HG03280 (cell line): ENCODE results near the gene SMAD6.

Experiments used
- ATAC-seq: cut with Tn5 transposase; IDR thresholded peaks from one replicate; pipeline ENCODE4 v1.9.1; 2021; ENCODE audit warnings: mild to moderate bottlenecking, moderate library complexity; ENCODE audit not compliant: unreplicated experiment

The SMAD6 gene

GRCh38 chr15:66786708-66787488 lies 84.9 kb downstream of the SMAD6 start:
- no peak for ATAC-seq

- no peak for ATAC-seq
Measured at GRCh38 chr15:66787489-66787871, 85.4 kb downstream of the SMAD6 start.

GRCh38 chr15:66788024-66788423 lies 86.0 kb downstream of the SMAD6 start:
- ATAC-seq: no peak

- no peak for ATAC-seq
Measured at GRCh38 chr15:66789029-66790025, 87.3 kb downstream of the SMAD6 start.

- no peak for ATAC-seq
Measured at GRCh38 chr15:66795851-66796250, 93.8 kb downstream of the SMAD6 start.

GRCh38 chr15:66796343-66796742 lies 94.3 kb downstream of the SMAD6 start:
- no peak for ATAC-seq

- no peak for ATAC-seq
Measured at GRCh38 chr15:66797921-66798320, 95.9 kb downstream of the SMAD6 start.

GRCh38 chr15:66798426-66799061 lies 96.5 kb downstream of the SMAD6 start:
- no peak for ATAC-seq

GRCh38 chr15:66799242-66799641 lies 97.2 kb downstream of the SMAD6 start:
- ATAC-seq: no peak

- no peak for ATAC-seq
Measured at GRCh38 chr15:66800584-66801235, 98.7 kb downstream of the SMAD6 start.

- no peak for ATAC-seq
Measured at GRCh38 chr15:66801266-66801665, 99.2 kb downstream of the SMAD6 start.

- ATAC-seq: no peak
Measured at GRCh38 chr15:66802025-66803001, 100.3 kb downstream of the SMAD6 start.

- no peak for ATAC-seq
Measured at GRCh38 chr15:66803182-66803729, 101.2 kb downstream of the SMAD6 start.

- ATAC-seq: no peak
Measured at GRCh38 chr15:66803749-66804148, 101.7 kb downstream of the SMAD6 start.

GRCh38 chr15:66805202-66805885 lies 103.3 kb downstream of the SMAD6 start:
- ATAC-seq: no peak

- ATAC-seq: no peak
Measured at GRCh38 chr15:66808181-66808824, 106.3 kb downstream of the SMAD6 start.

- ATAC-seq: no peak
Measured at GRCh38 chr15:66809664-66810063, 107.6 kb downstream of the SMAD6 start.

GRCh38 chr15:66815318-66815717 lies 113.3 kb downstream of the SMAD6 start:
- ATAC-seq: no peak
